HEK293 (cell line): ENCODE data around the gene MFAP5.

Source experiments
- SETDB1 ChIP-seq: IDR thresholded peaks from one replicate; pipeline ENCODE4 v1.6.1; 2017; ENCODE audit warnings: mild to moderate bottlenecking, low read length, moderate library complexity, mixed read lengths; ENCODE audit not compliant: insufficient read length
- YY1 ChIP-seq: fragments of 450-650 bp; formaldehyde crosslinking; IDR thresholded peaks from 2 replicates; pipeline ENCODE4 v1.5.1; 2018; ENCODE audit warnings: missing biosample characterization, missing genetic modification characterization
- ZNF747 ChIP-seq: fragments of 450-650 bp; formaldehyde crosslinking; IDR thresholded peaks from 2 replicates; pipeline ENCODE4 v1.5.1; 2016; ENCODE audit warnings: missing biosample characterization, missing genetic modification characterization
- TF ChIP-seq, protein P1 (sequence below): fragments of 450-650 bp; formaldehyde crosslinking; IDR thresholded peaks from 2 replicates; pipeline ENCODE4 v1.5.1; 2016; ENCODE audit warnings: missing biosample characterization, missing genetic modification characterization
- TF ChIP-seq, protein P2 (sequence below): fragments of 450-650 bp; formaldehyde crosslinking; IDR thresholded peaks from 2 replicates; pipeline ENCODE4 v1.5.1; 2017; ENCODE audit warnings: missing biosample characterization, mild to moderate bottlenecking, missing genetic modification characterization, moderate library complexity
- TF ChIP-seq, protein P3 (sequence below): sonication (generic); formaldehyde crosslinking; IDR thresholded peaks from 2 replicates; pipeline ENCODE4 v1.8.1; 2022; ENCODE audit warnings: mild to moderate bottlenecking, moderate library complexity, missing genetic modification reagents
- TF ChIP-seq, protein P4 (sequence below): fragments of 450-650 bp; IDR thresholded peaks from 2 replicates; pipeline ENCODE4 v1.5.1; 2018; ENCODE audit warnings: missing biosample characterization, mild to moderate bottlenecking, missing genetic modification characterization

DNA sequence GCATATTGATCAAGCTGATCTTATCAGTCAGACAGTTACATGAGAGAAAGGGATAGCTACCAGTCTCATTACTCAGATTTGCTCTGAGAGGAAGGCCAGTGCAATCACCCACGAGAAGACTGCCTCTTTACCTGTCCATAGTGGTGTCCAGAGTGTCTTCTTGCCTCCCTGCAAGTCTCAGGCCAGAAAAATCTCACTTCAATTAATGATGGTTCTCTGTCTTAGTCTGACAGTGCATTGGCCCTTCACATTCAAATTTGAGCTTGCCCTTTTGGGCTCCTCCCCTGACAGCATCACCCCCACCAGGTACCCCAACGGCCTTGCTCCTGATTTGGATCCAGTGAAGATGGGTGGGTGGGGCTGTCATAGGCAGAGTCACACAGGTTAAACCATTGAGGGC is 50.0 kb downstream of the MFAP5 start, which contains the start of gene AICDA:
- TF ChIP-seq, protein P1, sequence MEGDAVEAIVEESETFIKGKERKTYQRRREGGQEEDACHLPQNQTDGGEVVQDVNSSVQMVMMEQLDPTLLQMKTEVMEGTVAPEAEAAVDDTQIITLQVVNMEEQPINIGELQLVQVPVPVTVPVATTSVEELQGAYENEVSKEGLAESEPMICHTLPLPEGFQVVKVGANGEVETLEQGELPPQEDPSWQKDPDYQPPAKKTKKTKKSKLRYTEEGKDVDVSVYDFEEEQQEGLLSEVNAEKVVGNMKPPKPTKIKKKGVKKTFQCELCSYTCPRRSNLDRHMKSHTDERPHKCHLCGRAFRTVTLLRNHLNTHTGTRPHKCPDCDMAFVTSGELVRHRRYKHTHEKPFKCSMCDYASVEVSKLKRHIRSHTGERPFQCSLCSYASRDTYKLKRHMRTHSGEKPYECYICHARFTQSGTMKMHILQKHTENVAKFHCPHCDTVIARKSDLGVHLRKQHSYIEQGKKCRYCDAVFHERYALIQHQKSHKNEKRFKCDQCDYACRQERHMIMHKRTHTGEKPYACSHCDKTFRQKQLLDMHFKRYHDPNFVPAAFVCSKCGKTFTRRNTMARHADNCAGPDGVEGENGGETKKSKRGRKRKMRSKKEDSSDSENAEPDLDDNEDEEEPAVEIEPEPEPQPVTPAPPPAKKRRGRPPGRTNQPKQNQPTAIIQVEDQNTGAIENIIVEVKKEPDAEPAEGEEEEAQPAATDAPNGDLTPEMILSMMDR (tag by site-specific recombination), result no peak
- TF ChIP-seq, protein P2, sequence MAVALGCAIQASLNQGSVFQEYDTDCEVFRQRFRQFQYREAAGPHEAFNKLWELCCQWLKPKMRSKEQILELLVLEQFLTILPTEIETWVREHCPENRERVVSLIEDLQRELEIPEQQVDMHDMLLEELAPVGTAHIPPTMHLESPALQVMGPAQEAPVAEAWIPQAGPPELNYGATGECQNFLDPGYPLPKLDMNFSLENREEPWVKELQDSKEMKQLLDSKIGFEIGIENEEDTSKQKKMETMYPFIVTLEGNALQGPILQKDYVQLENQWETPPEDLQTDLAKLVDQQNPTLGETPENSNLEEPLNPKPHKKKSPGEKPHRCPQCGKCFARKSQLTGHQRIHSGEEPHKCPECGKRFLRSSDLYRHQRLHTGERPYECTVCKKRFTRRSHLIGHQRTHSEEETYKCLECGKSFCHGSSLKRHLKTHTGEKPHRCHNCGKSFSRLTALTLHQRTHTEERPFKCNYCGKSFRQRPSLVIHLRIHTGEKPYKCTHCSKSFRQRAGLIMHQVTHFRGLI (tag by site-specific recombination), result no peak
- TF ChIP-seq, protein P3, sequence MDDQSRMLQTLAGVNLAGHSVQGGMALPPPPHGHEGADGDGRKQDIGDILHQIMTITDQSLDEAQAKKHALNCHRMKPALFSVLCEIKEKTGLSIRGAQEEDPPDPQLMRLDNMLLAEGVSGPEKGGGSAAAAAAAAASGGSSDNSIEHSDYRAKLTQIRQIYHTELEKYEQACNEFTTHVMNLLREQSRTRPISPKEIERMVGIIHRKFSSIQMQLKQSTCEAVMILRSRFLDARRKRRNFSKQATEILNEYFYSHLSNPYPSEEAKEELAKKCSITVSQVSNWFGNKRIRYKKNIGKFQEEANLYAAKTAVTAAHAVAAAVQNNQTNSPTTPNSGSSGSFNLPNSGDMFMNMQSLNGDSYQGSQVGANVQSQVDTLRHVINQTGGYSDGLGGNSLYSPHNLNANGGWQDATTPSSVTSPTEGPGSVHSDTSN, result no peak
- TF ChIP-seq, protein P4, sequence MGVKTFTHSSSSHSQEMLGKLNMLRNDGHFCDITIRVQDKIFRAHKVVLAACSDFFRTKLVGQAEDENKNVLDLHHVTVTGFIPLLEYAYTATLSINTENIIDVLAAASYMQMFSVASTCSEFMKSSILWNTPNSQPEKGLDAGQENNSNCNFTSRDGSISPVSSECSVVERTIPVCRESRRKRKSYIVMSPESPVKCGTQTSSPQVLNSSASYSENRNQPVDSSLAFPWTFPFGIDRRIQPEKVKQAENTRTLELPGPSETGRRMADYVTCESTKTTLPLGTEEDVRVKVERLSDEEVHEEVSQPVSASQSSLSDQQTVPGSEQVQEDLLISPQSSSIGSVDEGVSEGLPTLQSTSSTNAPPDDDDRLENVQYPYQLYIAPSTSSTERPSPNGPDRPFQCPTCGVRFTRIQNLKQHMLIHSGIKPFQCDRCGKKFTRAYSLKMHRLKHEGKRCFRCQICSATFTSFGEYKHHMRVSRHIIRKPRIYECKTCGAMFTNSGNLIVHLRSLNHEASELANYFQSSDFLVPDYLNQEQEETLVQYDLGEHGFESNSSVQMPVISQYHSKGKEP, result no peak
- TF ChIP-seq ZNF747 (no peak), SETDB1 (no peak), YY1 (tag by site-specific recombination) (no peak)
